ENCODE results near the gene QPCT. TPM values are rescaled to one million over a fixed set of nuclear protein-coding genes. Genes with fewer than 3 reads are reported as not detected.

Gene QPCT
- total RNA-seq, 1 donor from 2014 or later = 2.7 TPM

DNA sequence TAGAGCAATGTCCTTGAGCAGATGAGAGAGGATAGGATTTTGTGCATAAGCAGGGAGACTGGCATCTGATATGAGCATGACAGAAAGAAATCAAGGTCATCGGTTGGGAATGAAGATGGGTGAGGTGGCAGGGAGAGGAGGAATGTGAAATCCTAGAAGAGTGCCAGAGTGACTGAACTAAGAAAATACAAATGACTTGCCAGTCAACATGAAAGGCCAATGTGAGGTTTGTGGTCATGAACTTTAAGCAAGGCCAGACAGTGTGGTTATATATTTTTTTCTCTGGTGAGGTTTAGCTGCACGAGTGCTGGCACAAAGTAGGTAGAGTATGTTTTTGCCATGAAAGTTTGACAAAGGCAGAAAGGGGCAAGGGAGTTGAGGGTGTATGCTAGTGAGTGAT lies 21.2 kb downstream of the QPCT start:
- no peak overlapping the region for H3K27ac Mint-ChIP-seq
- H3K4me1 Mint-ChIP-seq (ENCODE audit: low read depth) = no peaks in the 10 kb centered on the region
- TF ChIP-seq, protein P1, sequence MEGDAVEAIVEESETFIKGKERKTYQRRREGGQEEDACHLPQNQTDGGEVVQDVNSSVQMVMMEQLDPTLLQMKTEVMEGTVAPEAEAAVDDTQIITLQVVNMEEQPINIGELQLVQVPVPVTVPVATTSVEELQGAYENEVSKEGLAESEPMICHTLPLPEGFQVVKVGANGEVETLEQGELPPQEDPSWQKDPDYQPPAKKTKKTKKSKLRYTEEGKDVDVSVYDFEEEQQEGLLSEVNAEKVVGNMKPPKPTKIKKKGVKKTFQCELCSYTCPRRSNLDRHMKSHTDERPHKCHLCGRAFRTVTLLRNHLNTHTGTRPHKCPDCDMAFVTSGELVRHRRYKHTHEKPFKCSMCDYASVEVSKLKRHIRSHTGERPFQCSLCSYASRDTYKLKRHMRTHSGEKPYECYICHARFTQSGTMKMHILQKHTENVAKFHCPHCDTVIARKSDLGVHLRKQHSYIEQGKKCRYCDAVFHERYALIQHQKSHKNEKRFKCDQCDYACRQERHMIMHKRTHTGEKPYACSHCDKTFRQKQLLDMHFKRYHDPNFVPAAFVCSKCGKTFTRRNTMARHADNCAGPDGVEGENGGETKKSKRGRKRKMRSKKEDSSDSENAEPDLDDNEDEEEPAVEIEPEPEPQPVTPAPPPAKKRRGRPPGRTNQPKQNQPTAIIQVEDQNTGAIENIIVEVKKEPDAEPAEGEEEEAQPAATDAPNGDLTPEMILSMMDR (IDR thresholded peaks at IDR 0.05; ENCODE audit: unreplicated experiment) = no peak
- H3K36me3 Mint-ChIP-seq (ENCODE audit: insufficient read depth) = no peaks in the 10 kb centered on the region
- H3K4me3 Mint-ChIP-seq (ENCODE audit: low read depth) = no peak overlapping the region
- DNase-seq (ENCODE audit: low spot score, unreplicated experiment) = no peak
- no peaks in the 10 kb centered on the region for H3K9me3 Mint-ChIP-seq (ENCODE audit: low read depth)
- no peaks in the 10 kb centered on the region for H3K27me3 Mint-ChIP-seq

DNA sequence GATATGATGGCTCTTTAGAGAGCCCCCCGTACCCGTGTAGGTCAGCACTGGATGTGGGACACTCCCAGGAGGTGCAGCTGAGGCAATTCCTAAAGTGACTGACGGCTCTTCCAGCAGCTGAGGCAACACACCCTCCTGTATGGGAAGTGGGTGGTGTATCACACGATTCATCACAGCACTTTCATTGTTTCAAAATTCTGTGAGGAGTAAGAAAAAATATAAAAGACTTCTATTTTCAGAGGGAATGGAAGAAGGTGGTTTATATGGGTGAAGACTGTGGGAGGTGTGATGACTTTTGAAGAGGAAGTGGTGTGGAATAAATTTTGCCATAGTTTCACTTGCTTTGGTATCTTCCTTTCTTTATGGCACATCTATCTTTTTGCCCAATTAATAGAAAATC lies 22.3 kb downstream of the QPCT start:
- Mint-ChIP-seq H3K4me1 (ENCODE audit: low read depth) (no peaks in the 10 kb centered on the region), H3K27me3 (no peaks in the 10 kb centered on the region), H3K36me3 (ENCODE audit: insufficient read depth) (no peaks in the 10 kb centered on the region), H3K4me3 (ENCODE audit: low read depth) (no peak overlapping the region), H3K9me3 (ENCODE audit: low read depth) (no peaks in the 10 kb centered on the region), H3K27ac (no peak overlapping the region)
- TF ChIP-seq, protein P1 (IDR thresholded peaks at IDR 0.05; ENCODE audit: unreplicated experiment) = no peak
- DNase-seq (ENCODE audit: low spot score, unreplicated experiment) = no peak

DNA sequence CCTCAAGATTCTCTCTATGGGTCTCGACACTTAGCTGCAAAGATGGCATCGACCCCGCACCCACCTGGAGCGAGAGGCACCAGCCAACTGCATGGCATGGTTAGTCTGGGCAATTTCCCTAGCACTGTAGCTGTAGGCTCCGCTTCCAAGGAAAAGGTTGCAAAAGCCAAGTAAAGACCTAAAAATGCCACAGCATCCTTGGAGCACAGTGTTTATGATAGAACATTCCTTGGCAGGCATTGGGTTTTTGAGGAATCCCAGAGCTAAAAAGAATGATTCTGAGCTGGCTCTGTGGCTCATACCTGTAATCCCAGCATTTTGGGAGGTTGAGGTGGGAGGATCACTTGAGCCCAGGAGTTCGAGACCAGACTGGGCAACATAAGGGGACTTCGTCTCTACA lies 22.9 kb downstream of the QPCT start:
- Mint-ChIP-seq H3K4me3 (ENCODE audit: low read depth) (no peak overlapping the region), H3K36me3 (ENCODE audit: insufficient read depth) (no peaks in the 10 kb centered on the region), H3K9me3 (ENCODE audit: low read depth) (no peaks in the 10 kb centered on the region), H3K27me3 (no peaks in the 10 kb centered on the region), H3K27ac (no peak overlapping the region), H3K4me1 (ENCODE audit: low read depth) (no peaks in the 10 kb centered on the region)
- TF ChIP-seq, protein P1 (IDR thresholded peaks at IDR 0.05; ENCODE audit: unreplicated experiment) = no peak
- no peak for DNase-seq (ENCODE audit: low spot score, unreplicated experiment)

DNA sequence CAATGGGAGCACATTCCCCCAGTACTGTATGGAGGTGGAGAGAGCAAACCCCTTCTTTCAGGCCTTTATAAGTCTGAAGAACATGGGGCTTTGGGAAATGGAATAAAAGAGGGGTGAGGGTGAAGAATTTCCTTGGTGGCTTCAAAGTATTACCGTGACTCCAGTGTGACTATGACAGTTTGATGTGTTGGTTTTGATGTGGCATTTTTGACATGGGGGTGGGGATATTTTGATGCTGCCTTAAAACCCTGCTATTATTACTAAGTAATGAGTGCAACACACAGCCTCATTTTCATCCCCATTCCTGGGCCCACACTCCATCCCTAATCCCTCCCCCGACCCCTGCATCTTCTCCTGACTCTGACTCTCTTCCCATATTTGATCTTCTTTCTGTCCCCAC lies 23.6 kb downstream of the QPCT start:
- TF ChIP-seq, protein P1 (IDR thresholded peaks at IDR 0.05; ENCODE audit: unreplicated experiment) = no peak
- no peaks in the 10 kb centered on the region for H3K9me3 Mint-ChIP-seq (ENCODE audit: low read depth)
- H3K36me3 Mint-ChIP-seq (ENCODE audit: insufficient read depth) = no peaks in the 10 kb centered on the region
- no peak for DNase-seq (ENCODE audit: low spot score, unreplicated experiment)
- no peaks in the 10 kb centered on the region for H3K27me3 Mint-ChIP-seq
- no peak overlapping the region for H3K27ac Mint-ChIP-seq
- no peak overlapping the region for H3K4me3 Mint-ChIP-seq (ENCODE audit: low read depth)
- H3K4me1 Mint-ChIP-seq (ENCODE audit: low read depth) = no peaks in the 10 kb centered on the region

DNA sequence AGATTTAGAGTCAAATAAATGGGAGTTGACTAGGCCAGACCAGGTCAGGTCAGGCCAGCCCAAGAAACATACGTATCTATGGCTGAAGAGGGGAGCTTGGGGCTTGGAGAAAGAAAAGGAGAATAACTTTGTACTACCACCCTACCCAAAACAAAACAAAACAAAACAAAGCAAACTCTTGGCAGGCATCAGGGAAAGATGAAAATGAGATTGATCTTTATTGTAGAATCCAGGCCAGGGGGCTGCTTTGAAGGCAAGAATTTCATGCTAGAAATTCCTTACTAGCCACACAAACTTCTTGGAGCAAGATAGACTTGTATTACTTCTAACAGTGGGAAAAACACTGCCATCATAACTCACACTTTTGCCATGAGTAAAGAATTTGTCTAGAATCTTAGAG lies 26.2 kb downstream of the QPCT start:
- DNase-seq (ENCODE audit: low spot score, unreplicated experiment) = no peak
- Mint-ChIP-seq H3K36me3 (ENCODE audit: insufficient read depth) (no peaks in the 10 kb centered on the region), H3K4me3 (ENCODE audit: low read depth) (no peak overlapping the region), H3K27ac (no peak overlapping the region), H3K9me3 (ENCODE audit: low read depth) (no peaks in the 10 kb centered on the region), H3K27me3 (peaks cover 3% of the 10 kb centered on the region), H3K4me1 (ENCODE audit: low read depth) (no peaks in the 10 kb centered on the region)
- TF ChIP-seq, protein P1 (IDR thresholded peaks at IDR 0.05; ENCODE audit: unreplicated experiment) = no peak

Data from progenitor cell of endocrine pancreas (in vitro differentiated cells).